GM18907 (cell line): ENCODE data around the gene ALDH18A1.
A peak's percentile ranks its signal among the peaks of the same experiment; 100 is the strongest.
"Not testable (repeated sequence)": the region's sequence is repeated elsewhere in the genome, so short reads cannot be mapped to it uniquely, and the experiment has no call there.

Experiments
- ATAC-seq: cut with Tn5 transposase; IDR thresholded peaks from one replicate; pipeline ENCODE4 v1.9.1; 2021; ENCODE audit warnings: mild to moderate bottlenecking, moderate library complexity; ENCODE audit not compliant: unreplicated experiment

Gene ALDH18A1

DNA sequence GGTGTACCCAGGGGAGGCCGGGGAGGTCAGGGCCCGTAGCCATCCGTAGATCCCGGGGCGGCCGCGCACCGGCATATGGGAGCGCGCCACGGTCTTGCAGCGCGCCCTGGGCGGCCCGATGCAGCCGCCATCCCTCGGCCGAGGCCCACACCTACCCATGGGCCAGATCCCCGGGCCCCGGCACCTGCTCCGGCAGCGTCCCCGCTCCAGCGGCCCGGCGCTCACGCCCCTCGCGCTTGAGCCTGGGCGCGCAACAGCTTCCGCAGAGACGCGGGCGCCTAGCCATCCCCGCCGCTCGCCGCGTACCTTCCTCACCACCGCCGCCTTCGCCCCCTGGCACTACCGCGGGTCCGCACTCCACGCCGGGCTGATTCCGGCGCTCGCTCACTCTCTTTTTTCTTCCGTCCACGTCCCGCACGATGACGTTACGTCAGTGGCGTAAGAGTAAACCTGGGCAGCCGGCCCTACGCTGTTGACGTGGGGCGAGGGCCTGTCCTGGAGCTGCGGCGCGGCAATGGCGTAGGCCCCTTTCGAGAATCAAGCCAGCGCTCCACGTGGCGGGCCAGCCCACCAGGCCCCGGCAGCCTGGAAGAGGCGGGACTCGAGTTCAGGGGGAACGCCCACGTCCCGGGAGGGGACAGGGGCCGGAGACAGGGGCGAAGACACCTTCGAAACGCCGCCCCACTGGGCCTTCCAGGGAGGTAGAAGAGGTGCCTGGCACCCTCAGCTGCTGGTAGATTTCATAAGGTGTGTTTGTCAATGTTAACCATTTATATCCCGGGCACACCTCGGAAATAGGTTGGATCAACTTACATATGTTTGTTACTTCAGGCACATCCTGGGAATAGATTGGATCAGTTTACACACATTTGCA lies at the start of gene ALDH18A1:
Gene ALDH18A1, minus strand, starts transcription at position 421 of the 874 bp plus-strand sequence. CDS start 3,334 bp downstream, outside the sequence.
- ATAC-seq = peak; percentile 94

- no peak for ATAC-seq
Measured at GRCh38 chr10:95698415-95698814, 41.9 kb upstream of the ALDH18A1 start.

DNA sequence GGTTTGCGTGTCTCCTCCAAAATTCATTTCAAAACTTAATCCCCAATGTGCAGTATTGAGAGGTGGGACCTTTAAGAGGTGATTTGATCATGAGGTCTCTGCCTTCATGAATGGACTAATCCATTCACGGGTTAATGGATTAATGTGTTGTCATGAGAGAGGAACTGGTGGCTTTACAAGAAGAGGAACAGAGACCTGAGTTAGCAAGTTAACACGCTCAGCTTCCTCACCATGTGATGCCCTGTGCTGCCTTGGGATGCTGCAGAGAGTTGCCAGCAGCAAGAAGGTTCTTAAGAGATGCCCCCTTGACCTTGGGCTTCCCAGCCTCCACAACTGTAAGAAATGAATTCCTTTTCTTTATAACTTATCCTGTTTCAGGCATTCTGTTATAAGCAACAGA lies 40.9 kb upstream of the ALDH18A1 start:
- ATAC-seq = peak; percentile 37

DNA sequence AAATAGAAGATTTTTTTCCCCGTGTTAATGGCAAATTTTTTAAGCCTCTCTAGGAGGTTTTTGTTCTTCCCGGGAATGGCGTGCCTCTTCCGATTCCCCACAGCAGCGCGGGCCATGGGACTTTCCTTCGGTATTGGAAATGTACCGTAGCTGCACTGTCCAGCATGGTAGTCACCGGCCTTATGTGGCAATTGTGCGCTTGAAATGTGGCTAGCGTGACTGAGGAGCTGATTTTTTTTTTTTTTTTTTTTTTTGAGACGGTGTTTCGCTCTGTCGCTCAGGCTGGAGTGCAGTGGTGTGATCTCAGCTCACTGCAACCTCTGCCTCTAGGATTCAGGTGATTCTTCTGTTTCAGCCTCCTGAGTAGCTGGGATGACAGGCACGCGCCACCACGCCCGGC lies 38.2 kb upstream of the ALDH18A1 start:
- ATAC-seq = no peak

DNA sequence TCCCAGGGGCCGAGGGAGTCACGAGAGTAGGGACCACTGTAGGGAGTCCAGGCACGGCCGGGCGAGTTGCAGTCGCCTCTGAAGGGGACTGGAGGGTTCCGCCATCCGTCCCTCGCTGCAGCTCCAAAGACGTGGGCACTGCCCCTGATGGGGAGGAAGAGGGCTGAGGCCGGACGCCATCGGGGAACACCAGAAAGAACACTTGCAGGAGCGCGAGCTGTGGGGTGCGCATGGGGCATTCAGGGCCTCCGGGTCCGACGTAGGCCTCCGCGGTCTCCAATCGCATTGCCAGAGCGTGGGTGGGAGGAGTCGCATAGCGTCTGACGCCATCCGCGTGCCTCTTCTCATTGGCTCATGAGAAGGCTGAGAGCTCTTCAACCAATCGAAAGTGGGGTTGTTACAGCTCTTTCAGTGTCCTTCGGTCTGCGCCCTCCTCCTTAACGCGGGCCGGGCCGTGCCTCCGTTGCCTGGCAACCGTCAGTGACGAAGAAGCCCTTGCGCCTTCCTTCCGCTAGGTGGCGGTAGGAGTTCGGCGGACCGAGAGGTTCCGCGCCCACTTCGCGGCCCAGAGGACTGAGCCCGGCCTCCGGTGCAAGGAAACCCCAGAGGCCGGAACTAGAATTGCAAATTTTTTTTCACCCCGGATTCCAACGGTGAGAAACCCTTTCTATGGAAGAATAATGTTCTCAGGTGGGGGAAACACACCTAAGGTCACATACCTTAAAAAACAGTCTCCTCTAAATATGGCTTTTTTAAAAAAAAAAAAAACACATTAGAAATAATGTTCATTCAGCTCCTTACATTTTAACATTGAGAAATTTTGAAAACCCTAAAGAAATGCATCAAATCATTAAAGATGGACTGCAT lies 37.4 kb upstream of the ALDH18A1 start, which contains the start of gene TCTN3:
Gene TCTN3, minus strand, starts transcription at position 260 of the 867 bp plus-strand sequence. Its CDS starts 28 bp downstream, at position 232.
- peak; percentile 98 for ATAC-seq

DNA sequence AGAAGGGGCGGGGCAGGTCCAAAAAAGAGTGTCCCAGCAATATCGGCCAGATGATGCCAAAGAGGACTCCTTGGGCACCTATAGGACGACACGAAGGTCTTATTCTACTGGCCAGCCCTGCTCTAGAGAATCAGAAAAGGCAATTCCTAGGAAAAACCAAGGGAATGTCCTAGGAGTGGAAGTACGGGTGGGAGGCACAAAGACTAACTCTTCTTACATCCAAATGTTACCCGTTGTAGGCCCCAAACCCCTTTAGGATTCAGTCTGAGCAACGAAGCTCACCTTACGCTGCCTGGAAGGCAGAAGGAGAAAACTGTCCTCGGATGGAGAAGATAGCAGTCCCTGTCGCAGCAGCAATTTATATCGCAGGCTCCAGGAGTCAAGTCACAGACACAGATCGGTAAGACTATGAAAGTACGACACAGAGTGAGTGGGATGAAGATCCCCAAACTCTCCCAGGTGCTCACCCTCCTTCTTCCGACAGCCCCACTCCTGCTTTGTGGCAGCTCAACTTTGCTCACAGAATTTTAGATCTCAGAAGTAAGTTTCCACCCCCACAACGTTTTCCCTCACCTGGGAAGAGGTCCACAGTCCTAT lies 36.7 kb upstream of the ALDH18A1 start:
- peak; percentile 4 for ATAC-seq

DNA sequence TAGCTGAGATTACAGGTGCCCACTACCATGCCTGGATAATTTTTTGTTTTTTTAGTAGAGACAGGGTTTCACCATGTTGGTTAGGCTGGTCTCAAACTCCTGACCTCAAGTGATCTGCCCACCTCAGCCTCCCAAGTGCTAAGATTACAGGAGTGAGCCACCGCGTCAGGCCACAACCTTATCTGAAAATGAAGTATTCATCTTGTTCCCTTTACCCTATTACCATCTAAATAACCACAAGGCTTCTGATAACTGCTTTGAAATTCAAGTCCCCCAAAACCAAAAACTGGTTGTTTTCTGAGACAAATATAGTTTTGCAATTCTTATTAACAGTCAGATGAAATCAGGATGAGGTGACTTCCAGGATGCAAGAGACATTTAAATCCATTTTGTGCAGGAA lies 34.8 kb upstream of the ALDH18A1 start:
- ATAC-seq = no peak

- no peak for ATAC-seq
Measured at GRCh38 chr10:95688648-95689047, 32.1 kb upstream of the ALDH18A1 start.

DNA sequence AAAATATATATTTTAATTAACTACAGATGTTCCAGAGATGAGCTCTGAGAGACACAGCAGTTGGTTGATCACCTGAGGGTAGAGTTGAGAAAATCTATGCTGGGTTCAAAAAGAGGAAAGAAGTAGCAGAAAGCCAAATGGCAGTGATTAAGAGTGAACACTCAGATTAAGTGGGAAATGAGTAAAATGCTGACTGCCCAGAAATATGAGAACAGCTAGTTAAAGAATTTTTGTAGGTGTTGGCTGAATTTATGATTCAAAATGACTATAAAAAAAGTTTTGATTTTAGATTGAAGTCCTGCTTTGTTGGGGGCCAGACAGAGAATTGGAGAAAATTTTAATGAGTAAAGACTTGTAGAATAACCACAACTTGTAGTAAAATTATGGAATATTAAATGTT lies 27.5 kb upstream of the ALDH18A1 start:
- ATAC-seq = no peak

- ATAC-seq = no peak
Measured at GRCh38 chr10:95675403-95676116, 19.0 kb upstream of the ALDH18A1 start.

DNA sequence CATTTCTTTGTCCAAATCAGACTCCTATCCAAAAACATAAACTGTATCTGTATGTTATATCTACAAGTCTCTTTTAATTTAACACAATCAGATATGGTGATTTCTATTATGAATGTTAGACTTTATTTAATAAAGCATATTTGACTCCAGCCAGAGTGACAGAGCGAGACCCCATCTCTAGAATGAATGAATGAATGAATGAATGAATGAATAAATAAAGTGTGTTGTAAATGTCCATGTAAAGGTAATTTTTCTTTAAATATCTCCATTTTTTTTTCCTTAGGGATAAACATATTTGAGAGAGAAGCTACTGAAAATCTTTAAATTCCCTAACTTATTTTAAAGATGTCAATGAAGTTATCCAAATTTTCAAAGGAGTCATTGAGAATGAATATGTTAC lies 18.1 kb upstream of the ALDH18A1 start:
- no peak for ATAC-seq

DNA sequence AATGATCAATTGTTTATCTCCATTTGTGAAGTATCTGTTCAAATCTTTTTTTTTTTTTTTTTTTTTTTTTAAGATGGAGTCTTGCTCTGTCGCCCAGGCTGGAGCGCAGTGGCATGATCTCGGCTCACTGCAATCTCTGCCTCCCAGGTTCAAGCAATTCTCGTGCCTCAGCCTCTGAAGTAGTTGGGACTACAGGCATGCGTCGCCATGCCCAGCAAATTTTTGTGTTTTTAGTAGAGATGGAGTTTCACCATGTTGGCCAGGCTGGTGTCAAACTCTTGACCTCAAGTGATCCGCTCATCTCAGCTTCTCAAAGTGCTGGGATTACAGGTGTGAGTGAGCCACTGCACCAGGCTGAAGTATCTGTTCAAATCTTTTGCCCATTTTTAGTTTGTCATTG lies 16.1 kb upstream of the ALDH18A1 start:
- not testable (repeated sequence) for ATAC-seq

DNA sequence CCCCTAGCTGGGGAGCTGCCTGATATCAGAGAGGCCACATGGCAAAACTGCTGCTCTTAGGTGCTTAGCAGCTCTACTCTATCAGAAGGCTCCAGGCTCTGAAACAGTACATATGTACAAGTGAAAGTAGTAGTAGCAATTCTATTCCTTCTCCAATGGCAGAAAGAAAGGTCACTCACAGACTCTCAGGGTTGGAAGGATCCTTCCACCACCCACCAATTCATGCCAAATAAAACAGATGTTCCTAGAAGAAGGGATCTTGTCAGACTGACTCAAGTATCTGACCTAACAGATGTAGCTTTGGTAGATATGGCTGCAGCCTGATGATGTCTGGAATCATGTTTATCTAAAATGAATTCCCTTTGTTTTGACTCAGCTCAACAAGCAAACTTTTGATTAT lies 8.0 kb upstream of the ALDH18A1 start:
- ATAC-seq = no peak

GRCh38 chr10:95663496-95663895 lies 7.0 kb upstream of the ALDH18A1 start:
- ATAC-seq = no peak

DNA sequence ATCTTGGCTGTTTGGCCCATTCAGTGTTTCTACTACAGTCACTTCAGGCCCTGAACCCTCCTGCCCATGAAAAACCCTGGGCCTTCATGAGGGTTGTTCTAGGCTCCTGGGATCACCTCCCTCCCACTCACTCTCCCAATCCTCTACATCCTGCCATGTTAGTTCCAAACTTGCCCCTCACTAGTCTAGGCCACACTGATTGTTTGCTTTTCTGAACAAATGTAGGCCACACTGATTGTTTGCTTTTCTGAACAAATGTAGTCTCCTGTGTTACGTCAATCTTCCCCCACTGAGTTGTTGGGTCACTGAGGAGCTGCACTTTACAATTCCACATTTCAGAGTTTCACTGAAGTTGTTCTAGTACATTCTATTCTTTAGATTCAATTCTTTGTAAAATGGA lies 5.3 kb upstream of the ALDH18A1 start:
- no peak for ATAC-seq

DNA sequence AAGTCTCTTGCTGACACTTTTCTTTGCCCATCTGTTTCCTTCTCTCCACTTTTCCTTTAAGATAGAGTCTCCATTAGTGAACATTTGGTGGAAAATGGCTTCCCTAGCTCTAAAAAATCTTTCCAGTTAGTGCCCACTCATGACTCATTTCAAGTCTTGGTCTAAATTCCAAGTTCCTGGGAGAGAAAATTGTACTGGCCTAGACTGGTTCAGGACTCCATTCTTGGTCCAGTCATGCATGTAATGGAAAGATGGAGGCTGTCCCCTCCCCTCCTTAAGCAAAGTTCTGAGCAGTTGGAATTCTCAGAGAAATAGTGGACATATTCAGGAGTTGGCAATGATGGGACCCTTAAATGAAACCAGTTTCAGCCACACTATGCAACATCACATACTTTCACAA lies 3.8 kb upstream of the ALDH18A1 start:
- no peak for ATAC-seq

GRCh38 chr10:95657250-95657649 lies 739 bp upstream of the ALDH18A1 start:
- ATAC-seq = no peak

DNA sequence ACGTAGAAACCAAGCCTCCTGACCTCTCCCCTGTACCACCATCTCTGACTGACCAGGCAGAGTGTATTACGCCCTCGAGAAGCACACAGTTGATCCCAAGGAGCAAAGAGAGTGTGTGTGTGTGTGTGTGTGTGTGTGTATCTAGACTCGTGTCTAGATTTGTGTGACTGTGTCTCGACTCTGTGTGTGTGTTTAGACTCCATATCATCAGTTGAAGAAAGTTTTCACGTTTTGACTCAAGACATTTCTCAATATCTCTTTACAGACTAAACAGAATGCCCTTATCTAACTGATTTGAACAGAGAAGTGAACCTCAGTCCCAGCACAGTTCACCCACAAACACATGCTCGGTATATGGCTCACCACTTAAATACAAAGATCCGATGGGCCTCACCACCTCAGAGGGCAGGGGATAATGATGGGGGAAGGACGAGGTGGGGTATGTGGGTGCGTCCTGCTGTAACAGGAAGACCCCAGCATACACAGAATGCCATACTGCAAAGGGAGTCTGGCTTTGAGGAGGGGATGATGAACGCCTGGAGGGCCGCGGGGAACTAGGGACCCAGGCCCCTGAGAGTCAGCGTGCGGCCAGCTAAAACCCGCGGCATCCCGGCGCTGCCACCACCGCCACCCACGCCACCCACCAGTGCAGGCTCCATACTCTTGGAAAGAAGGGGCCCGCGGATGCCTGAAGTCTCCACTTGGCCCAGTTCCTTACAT lies 780 bp downstream of the ALDH18A1 start:
- peak; percentile 22 for ATAC-seq

DNA sequence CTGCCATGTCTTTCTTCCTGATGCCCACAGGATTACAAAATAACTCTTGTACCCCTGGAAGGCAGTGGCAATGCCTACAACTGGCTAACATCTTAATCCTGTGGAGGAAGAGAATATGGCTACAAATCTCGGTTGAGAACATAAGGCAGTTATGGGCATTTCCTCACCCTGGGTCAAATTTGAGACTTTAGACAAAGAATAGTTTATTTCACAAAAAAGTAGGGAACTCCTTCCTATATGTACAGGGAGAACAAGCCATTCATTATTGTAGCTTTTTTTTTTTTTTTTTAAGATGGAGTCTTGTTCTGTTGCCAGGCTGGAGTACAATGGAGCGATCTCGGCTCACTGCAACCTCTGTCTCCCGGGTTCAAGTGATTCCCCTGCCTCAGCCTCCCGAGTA lies 2.6 kb downstream of the ALDH18A1 start:
- no peak for ATAC-seq
